ENCODE results near the gene CCDC102A.
A peak's percentile ranks its signal among the peaks of the same experiment; 100 is the strongest.
"Not testable (repeated sequence)": the region's sequence is repeated elsewhere in the genome, so short reads cannot be mapped to it uniquely, and the experiment has no call there.

Gene CCDC102A

DNA sequence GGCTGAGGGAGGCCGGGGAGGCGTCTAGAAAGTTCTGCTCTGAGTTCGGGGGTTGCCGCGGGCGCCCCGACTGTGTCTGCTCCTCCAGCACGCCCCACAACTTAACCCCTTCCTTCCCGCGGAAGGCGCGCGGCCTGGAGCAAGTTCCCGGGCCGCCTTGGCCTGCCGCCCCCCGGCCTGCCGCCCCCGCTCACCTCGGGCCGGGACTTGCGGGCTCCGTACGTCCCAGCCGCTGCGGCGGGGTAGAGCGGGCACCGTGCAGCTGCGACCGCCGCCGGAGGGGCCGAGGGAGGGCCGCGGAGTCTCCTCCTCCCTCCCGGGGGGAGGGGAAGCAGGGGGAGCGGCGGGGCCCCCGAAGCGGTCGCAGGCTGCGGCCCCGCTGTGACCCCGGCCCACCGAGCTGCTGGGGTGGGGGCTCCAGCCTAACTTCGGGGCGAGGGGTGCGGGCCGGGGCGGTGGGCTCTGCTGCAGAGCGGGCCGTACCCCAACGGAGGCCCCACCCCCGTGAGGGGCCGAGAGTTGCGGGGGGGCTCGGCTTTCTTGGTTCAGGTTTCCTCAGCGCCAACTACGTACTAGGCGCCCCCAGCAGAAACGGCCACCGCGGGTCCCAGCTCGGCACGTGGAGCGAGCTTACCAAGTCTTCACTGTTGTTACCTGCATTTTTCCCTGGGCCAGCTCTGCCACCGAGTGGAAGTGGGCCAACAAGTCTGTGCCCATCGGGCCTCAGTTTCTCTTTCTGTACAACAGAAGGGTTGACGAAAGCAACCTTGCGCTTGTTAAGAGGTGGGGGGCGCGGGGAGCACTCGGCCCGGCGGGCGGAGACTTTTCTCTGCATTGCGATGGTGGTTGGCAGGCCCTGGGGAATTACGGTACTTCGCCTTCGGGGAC lies at the start of gene CCDC102A:
TSS of gene CCDC102A (minus strand) at position 266 of the 888 bp plus-strand sequence. CDS start 7,394 bp downstream, outside the sequence.
- peak; percentile 33 for DNase-seq (ENCODE audit: low read depth)

DNA sequence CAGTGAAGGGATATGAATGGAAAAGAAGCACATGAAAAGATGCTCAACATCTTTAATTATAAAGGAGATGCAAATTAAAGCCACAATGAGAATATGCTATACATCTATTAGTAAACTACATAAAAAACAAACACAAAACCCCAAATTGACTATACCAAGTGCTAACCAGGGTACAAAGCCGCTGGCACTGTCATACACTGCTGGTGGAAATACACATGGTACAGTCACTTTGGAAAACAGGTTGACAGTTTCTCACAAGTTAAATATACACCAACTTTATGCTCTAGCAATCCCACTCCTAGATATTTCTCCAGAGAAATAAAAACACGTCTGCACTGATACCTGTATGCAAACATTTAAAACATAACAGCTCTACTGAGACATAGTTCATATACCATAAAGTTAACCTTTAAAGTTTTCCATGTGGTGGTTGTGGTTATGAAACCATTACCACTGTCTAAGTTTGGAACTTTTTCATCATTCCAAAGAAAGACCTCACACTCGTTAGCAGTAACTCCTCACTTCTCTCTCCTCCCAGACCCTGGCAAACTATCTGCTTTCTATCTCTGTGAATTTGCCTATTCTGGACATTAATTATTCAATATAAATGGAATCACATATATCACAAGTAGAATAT lies 48.8 kb upstream of the CCDC102A start:
- no peak for DNase-seq (ENCODE audit: low read depth)

DNA sequence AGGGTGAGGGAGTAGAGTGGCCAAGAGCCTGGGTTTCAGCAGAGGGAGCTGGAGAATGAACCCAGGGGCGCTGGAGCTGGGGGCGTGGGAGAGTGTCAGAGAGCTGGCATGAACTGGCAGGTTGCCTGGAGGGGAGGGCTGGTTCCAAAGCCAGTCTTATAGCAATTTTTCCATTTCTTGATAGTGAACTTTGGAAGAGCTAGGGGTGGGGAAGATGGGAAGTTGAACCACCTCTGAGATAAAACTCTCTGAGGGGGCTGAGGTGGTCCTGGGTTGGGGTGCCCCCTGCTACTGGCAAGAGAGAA lies 42.9 kb upstream of the CCDC102A start:
- DNase-seq (ENCODE audit: low read depth), result no peak

DNA sequence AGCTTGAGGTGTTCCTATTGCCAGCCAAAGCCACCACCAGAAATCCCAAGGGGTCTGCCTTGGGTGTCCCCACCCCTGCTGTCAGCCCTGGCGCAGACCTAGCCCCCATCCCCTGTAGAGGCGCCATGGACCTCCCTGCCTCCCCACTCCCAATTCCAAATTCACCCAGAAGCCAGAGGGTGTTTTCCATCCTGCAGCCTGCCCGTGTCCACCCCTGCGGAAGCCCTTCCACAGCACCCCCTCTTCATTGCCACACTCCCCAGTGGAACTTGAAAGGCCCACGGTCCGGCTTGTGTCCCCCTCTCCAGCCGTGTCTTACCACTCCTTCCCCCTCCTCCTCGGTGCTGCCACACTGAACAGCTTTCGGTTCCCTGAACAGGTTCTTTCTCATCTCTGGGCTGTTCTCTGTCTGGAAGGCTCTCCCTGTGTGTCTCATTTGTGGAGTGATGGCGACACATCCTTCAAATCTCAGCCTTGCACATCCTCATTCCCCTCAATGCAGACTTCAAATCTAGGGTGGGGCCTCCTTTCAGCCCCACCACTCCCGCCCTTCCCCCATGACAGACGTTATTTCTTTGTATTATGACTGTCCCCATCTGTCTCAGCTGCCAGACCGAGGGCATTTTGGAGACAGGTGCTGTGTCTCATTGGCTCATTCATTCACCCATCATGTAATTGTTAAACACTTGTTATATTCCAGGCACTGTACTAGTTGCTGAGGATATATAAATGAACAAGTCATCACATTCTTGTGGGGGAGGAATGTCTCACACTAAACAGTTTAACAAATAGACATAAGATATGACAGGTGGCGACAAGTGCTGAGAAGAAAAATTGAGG lies 42.4 kb upstream of the CCDC102A start:
- DNase-seq (ENCODE audit: low read depth), result no peak

DNA sequence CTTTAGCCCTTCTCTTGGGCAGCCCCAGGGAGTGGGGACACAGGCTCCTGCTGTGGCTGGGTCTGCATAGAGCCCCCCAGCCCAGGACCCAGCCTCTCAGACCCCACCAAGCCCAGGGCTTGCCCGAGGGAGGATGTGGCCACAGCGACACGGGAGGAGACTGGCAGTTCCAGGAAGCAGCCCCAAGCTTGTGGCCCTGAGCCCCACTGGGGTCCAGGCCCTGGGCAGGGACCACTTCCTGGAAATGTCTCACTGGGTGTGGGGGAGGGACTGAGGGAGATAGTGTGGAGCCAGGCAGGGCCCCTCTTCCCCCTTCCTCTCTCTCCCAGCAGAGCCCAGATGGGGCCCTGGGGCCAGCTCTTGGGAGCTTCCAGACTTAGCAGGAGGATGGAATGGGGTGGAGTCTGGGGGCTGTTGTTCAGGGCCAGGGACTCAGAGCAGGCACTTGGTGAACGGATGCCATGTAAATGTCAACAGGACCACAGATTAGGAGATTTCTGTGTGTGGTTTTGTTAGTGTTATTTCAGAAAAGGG lies 41.4 kb upstream of the CCDC102A start:
- no peak for DNase-seq (ENCODE audit: low read depth)

- no peak for DNase-seq (ENCODE audit: low read depth)
Measured at GRCh38 chr16:57577214-57577613, 40.8 kb upstream of the CCDC102A start.

- DNase-seq (ENCODE audit: low read depth), result peak; percentile 75
Measured at GRCh38 chr16:57576429-57576870, 40.1 kb upstream of the CCDC102A start.

DNA sequence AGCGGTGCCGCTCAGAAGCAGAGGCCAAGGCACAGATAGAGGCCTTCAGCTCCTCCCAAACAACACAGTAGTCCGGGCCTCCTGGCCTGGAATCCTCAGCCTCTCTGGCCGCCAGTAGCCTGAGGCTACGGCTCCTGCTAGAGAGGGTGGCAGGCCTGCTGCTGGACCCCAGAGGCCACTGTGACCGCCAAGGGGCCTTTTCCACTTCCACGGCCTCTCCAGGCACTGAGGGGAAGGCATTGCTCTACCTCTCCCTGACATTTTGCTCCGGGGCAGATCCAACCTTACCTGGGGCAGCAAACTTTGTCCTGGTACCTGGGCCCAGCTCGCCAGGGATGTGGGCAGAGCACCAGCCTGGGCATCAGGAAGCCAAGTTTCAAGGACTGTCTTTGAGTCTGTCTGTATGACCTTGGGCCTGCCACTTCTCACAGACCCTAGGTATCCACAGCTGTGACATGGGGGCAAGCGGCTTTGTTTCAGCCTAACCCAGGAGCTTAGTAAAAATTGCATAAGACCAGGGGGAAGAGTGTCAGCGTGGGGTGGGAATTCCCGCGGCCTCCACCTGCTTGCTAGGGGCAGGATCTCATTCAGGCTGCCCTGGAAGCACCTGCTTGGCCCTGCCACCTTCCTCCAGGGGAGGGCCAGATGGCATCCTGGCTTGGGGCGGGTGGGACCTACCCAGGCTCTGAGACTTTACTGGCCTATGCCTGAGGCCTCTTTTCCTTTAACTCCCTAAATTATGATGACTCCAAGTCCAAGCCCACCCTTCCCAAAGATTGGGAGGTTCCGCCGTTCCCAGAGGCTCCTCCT lies 39.3 kb upstream of the CCDC102A start:
- DNase-seq (ENCODE audit: low read depth), result no peak

DNA sequence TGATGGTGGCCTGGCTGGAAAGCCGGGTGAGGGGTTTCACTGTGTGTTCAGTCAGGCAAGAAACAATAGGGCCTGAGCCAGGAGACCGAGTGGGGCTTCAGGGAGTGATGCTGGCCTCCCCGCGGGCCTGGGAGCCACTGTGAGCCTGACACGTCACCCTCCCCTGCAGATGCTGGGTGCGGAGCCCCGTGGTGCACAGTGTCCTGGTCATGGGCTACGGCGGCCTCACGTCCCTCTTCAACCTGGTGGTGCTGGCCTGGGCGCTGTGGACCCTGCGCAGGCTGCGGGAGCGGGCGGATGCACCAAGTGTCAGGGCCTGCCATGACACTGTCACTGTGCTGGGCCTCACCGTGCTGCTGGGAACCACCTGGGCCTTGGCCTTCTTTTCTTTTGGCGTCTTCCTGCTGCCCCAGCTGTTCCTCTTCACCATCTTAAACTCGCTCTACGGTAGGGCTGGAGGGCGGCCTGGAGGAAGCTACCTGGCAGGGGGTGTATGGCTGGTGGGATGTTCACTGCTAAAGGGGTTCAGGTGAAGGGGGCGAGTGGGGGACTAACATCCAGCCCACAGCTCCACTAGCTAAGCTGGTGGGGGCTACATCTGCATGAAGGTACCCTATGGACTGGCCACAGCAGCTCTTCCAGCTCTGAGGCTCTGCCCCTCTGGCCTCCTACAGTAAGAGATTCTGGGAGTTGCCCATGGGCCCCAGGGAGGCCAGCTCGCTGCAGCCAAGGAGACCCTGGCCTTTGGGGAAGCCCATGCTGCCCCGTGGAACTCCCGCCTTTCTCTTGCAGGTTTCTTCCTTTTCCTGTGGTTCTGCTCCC lies 38.5 kb upstream of the CCDC102A start:
- DNase-seq (ENCODE audit: low read depth), result no peak

DNA sequence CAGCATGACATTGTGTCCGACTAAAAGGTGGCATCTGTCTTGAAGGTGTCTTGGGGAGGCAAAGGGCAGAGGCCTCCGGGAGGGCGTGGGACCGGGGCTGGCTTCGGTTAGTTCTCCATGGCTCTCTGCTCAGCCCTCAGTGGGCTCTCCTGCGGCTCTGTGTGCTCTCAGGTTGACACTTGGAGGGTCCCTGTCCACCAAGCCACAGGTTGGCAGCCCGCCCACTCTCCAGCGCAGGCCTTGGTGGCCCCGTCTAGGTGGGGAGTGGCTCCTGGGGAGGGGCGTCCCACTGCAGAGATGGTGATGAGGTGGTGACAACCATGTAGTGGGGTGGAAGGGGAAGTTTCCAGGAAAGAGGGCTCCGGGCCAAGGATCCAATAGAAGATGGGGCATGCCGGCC lies 37.7 kb upstream of the CCDC102A start:
- no peak for DNase-seq (ENCODE audit: low read depth)

DNA sequence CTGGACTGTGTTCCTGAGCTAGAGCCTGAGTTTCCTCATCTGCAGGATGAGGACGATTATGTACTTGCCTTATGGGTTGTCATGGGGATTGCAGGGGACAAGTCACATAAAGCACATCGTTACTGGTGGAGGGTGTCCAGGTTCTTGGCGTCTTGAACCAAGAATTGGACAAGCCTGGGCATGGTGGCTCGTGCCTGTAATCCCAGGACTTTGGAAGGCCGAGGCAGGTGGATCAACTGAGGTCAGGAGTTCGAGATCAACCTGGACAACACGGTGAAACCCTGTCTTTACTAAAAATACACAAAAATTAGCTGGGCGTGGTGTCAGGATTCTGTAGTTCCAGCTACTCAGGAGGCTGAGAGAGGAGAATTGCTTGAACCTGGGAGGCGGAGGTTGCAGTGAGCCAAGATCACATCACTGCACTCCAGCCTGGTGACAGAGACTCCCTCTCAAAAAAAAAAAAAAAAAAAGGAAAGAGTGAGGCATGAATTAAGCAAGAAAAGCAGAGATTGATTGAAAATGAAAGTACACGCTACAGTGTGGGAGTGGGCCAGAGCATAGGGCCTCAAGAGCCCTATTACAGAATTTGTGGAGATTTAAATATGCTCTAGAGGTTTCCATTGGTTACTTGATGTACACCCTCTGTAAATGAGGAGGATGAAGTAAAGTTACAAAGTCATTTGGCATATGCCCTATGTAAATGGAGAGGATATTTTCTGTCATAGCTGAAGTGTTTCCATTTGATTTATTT lies 36.8 kb upstream of the CCDC102A start:
- no peak for DNase-seq (ENCODE audit: low read depth)

- no peak for DNase-seq (ENCODE audit: low read depth)
Measured at GRCh38 chr16:57571098-57571497, 34.7 kb upstream of the CCDC102A start.

DNA sequence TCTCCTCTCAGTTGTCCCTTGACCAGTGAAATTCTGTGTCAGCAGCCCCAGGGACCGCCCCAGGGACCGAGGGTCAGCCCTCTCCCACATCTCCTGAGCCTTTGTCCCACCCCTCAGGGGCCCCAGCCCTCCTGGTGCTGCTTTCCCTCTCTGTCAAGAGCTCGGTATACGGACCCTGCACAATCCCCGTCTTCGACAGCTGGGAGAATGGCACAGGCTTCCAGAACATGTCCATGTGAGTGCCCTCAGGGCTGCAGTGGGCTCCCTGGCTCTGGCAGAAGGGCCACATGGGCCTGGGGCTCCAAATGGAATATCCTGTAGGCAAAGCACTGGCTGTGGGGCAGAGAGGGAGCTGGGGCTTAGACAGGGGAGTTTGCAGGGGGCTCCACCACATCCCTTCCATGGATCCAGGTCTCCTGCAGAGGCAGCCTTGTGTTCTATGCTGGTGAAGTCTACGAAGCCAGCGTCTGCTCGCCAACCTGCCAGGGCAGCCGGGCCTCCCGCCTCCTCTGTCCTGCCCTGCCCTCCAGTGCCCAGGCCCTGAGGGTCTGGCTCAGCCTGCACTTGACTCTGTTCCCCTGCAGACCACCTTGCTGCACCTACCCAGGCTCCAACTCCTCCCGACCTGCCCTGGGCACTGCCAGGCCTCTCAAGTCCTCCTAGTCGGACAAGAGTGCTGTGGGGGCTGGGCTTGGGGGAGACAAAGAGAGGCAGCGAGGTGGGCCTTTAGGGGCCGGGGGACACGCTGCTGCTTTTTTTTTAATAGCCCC lies 34.1 kb upstream of the CCDC102A start:
- no peak for DNase-seq (ENCODE audit: low read depth)

- no peak for DNase-seq (ENCODE audit: low read depth)
Measured at GRCh38 chr16:57569306-57569946, 33.1 kb upstream of the CCDC102A start.

DNA sequence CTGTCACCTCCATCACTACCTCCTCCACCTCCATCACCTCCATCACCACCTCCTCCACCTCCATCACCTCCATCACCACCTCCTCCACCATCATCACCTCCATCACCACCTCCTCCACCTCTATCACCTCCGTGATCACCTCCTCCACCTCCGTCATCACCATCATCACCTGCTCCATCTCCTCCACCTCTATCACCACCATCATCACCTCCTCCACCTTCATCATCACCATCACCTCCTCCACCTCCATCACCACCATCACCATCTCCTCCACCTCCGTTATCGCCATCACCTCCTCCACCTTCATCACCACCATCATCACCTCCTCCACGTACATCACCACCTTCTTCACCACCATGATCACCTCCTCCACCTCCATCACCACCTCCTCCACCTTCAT lies 32.4 kb upstream of the CCDC102A start:
- DNase-seq (ENCODE audit: low read depth), result not testable (repeated sequence)

DNA sequence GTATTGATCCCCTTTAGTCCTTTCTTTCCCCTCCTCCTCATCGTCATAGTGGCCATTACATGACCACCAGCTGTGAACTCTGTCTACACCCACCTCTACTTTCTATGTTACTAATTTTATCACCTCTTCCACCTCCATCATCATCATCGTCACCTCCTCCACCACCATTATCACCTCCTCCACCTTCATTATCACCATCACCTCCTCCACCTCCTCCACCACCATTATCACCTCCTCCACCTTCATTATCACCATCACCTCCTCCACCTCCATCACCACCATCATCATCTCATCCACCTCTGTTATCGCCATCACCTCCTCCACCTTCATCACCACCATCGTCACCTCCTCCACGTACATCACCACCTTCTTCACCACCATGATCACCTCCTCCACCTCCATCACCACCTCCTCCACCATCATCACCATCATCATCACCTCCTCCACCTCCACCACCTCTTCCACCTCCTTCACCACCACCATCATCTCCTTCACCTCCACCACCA lies 31.9 kb upstream of the CCDC102A start:
- DNase-seq (ENCODE audit: low read depth), result no peak

GRCh38 chr16:57567691-57568090 lies 31.3 kb upstream of the CCDC102A start:
- DNase-seq (ENCODE audit: low read depth), result no peak

DNA sequence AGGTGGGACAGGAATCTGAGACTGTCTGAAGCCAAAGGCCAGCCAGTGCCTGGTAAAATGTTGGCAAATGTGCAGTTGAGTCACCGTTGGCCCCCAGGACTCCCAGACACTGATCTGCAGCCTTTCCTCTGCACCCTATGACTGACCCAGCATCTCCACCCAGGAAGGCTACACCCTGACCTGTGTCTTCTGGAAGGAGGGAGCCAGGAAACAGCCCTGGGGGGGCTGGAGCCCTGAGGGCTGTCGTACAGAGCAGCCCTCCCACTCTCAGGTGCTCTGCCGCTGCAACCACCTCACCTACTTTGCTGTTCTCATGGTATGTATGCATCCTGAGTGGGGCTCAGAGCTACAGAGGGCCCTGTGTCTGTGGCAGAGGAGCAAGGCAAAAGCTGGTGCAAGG lies 30.1 kb upstream of the CCDC102A start:
- no peak for DNase-seq (ENCODE audit: low read depth)

Data from activated T-cell treated with anti-CD3 and anti-CD28 coated beads for 1 hour (primary cell).